GM12892 (cell line): ENCODE results near the gene PREX1.
"Not testable (repeated sequence)": the region's sequence is repeated elsewhere in the genome, so short reads cannot be mapped to it uniquely, and the experiment has no call there.

Experiments
- DNase-seq: peaks from one replicate; pipeline ENCODE4 v3.0.0; 2011; ENCODE audit not compliant: insufficient read length
- FAIRE-seq: peaks from 2 replicates; lab custom pipeline; 2011; peaks lifted over from hg19 to GRCh38; lab: Jason Lieb, UNC
- POLR2A ChIP-seq: IDR thresholded peaks from 2 replicates; pipeline ENCODE4 v1.6.1; 2011; ENCODE audit warnings: low read depth, low read length, control low read depth
- POLR2AphosphoS5 ChIP-seq: IDR thresholded peaks from 2 replicates; pipeline ENCODE4 v1.6.1; 2011; ENCODE audit warnings: low read depth, low read length, control low read depth
- TAF1 ChIP-seq: IDR thresholded peaks from 2 replicates; pipeline ENCODE4 v1.6.1; 2011; ENCODE audit warnings: low read depth, mild to moderate bottlenecking, control low read depth, low read length, borderline replicate concordance

Gene PREX1

DNA sequence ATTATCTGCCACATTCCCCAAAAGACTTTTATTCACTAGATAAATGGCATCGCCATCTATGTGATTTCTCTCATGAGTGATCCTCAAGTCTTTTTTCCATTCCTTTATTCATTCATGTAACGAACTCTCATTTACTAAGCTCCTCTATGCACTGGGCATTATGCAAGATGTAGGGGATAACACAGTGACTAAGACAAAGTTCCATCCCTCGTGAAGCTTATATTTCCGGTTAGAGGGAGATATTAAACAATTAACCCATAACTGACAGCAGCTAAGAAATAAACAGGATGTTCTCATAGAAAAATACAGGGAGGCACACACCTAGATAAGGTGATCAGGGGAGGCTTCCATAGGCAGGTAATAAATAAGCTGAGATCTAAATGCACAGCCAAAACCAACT lies 17.2 kb upstream of the PREX1 start:
- DNase-seq (no peak), FAIRE-seq (no peak)
- no peak for TF ChIP-seq POLR2A
- no peak for TF ChIP-seq POLR2AphosphoS5
- no peak for TF ChIP-seq TAF1

DNA sequence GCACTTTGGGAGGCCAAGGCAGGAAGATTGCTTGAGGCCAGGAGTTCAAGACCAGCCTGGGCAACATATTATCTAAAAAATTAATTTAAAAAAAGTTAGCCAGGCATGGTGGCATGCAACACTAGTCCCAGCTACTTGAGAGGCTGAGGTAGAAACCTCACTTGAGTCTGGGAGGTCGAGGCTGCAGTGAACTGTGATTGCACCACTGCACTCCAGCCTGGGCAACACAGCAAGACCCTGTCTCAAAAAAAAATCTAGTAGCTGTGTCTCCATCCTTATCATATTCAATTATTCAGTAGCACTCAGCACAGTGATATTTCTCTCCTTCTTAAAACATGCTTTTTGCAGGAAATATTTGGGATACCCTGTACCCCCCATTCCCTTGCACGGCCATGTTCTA lies 16.1 kb upstream of the PREX1 start:
- not testable (repeated sequence) for DNase-seq, FAIRE-seq

DNA sequence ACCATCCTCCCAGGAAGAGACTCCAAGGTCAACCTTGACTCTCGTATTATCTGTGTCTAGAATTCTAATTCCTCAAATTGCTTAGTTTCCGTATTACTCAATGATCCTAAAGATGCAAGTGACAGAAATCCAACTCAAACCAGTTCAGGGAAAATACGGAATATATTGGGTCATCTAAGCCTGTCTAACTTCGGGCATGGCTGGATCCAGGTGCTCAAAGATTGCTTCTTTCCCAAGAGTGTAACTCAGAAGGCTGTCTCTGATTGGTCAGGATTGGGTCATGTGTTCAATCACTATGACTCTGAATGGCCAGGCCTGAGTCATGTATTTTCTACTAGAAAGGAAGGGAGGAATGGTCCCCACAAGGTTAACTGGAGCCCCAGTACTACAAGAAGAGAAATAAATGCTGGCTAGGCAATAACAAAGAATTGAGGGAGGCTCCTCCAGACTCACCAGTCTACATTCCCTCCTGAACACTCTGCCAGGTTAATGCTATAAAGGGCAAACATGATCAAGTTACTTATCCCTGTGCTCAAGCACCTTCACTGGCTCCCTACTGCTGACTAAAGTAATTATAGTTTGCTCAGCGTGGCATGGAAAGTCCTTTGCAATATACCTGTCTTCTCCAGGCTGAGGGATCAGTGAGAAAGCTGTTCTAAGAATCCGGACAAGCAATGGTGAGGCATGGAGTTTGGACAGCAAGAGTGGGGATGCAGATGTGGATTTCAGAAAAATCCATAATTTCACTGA lies 15.4 kb upstream of the PREX1 start:
- no peak for DNase-seq
- FAIRE-seq: no peak
- no peak for TF ChIP-seq TAF1
- TF ChIP-seq POLR2AphosphoS5: no peak
- TF ChIP-seq POLR2A: no peak

DNA sequence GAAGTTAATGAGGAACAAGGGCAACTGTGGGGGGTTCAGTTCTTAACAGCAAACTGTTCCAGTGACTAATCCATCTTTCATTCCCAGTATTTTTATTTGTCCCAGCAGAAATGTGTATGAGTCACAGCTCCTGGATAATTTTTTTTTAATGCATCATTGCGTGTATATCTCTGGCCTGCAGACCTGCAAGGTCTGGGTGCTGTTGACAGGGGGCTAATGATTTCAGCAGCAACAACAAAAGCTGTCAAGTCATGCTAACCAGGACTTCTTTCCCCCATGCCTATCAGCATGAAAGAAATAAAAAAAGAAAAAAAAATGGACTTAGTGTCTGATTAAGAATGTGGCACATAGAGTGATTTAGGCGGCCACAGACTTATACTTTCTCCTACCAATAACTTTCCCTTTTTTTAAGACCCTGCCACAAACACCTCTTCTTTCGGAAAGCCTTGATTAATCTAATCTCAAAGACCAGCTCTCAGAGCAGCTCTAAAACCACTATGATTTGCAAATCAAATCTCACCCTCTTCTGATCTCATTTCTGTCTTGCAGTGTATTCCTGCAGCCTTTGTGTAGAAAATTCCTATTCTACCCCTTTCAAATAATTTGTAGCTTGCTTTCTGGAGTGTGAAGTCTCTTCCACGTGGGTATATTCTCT lies 14.2 kb upstream of the PREX1 start:
- DNase-seq (no peak), FAIRE-seq (no peak)
- TF ChIP-seq POLR2AphosphoS5: no peak
- no peak for TF ChIP-seq TAF1
- no peak for TF ChIP-seq POLR2A

DNA sequence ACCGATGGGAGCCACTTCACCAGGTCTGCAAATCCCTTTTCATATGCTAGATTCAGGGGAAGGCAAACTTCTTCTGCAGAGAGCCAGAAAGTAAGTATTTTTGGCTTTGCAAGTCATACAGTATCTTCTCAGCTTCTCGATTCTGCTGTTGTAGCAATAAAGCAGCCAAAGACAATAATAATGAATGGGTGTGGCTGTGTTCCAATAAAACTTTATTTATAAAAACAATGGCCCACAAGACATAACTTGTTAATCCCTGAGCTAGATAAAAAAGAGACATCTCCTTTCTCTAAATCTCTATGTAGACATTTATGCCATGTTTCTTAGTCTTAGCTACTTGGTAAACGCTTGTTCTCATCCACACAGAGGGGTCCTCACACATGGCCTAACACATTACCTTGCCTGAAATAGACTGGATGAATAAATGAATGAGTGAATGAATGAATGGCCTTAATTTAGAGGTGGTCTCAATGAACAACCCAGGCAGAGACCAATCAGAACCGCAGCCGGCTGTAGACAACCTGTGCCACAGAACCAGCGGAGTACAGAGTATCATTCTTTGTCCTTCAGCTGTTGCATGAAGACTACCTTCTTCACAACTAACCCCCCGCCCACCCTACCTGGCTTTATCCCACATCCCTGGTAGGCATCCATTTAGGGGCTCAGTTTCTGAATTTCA lies 13.5 kb upstream of the PREX1 start:
- TF ChIP-seq POLR2A (no peak), POLR2AphosphoS5 (no peak), TAF1 (no peak)
- FAIRE-seq (no peak), DNase-seq (no peak)

DNA sequence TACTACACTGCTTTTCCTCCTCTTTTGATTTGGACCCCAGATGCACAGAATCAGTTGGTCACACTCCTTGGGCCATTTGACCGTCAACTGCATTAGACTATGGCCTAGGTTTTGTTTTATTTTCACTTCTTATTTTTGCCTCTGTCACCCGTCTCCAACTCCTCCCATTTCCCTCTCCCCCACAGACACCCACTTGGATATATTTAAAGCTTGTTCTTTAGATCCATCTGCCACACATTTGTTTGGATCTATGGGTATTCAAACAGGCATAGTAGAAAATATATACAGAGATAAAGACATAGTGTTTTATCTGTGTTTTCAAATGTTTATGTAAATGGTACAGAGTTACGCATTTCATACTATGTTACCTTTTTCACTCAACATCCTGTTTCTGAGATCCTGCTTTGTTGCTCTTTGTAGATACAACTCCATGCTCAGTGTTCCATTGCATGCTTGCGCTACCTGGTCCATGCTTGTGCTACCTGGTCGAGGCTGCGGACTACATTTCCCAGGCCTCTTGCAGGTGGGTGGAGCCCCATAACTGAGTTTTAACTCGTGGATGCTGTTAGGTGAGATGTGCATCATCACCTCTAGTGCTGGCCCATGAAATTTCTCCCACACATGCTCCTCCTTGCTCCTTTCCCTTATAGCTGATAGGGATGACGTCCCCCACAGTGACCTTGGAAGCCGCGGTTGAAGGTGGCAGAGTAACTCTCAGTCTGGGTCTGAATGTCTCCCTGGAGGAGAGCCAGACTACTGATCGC lies 11.5 kb upstream of the PREX1 start:
- no peak for DNase-seq
- TF ChIP-seq POLR2AphosphoS5 (no peak), TAF1 (no peak), POLR2A (no peak)
- peak; percentile 81 for FAIRE-seq

DNA sequence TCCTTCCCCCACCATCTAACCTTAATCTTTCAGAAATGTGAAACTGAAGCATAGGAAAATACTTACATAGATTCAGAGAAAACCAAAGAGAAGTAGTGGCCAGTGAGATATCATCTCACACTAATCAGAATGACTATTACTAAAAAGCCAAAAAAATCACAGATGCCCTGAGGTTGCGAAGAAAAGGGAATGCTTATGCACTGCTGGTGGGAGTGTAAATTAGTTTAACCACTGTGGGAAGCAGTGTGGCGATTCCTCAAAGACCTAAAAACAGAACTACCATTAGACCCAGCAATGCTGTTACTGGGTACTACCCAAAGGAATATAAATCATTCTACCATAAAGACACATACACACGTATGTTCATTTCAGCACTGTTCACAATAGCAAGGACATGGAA lies 9.2 kb upstream of the PREX1 start:
- TF ChIP-seq TAF1 (no peak), POLR2A (no peak), POLR2AphosphoS5 (no peak)
- no peak for DNase-seq
- FAIRE-seq: no peak

DNA sequence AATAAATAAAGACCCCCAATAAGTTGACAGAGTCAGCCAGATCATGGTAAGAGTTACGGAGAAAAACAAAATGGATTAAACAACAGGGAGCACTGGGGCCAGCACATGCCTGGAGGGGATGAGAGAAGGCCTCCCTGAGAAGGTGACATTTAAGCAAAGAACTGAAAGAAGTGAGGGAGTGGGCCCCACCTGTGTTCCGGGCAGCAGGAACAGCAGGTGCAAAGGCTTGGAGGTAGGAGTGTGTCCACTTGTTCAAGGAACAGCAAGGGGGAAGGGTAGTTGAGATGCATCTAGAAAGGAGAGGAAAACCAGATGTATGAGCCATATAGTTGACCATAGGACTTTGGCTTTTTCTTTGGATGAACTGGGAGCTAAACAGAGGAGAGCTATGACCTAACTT lies 7.6 kb upstream of the PREX1 start:
- FAIRE-seq (no peak), DNase-seq (no peak)
- TF ChIP-seq POLR2A (no peak), TAF1 (no peak), POLR2AphosphoS5 (no peak)

DNA sequence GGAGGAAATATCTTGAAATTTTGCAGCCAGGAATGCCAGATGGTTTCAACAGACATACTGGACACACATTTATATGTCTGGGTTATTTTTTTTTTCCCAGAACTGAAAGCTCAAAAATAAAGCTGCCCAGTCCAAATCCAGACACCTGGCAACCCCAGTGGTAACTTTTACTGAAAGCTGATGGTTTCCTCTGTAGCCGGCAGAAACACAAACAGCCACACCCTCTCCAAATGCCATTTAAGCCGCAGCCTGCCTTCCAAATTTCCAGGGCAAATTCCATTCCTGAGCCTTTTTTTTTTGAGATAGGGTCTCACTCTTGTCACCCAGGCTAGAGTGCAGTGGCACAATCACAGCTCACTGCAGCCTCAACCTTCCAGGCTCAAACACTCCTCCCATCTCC lies 6.5 kb upstream of the PREX1 start:
- FAIRE-seq: no peak
- TF ChIP-seq POLR2A: no peak
- no peak for TF ChIP-seq TAF1
- TF ChIP-seq POLR2AphosphoS5: no peak
- no peak for DNase-seq

DNA sequence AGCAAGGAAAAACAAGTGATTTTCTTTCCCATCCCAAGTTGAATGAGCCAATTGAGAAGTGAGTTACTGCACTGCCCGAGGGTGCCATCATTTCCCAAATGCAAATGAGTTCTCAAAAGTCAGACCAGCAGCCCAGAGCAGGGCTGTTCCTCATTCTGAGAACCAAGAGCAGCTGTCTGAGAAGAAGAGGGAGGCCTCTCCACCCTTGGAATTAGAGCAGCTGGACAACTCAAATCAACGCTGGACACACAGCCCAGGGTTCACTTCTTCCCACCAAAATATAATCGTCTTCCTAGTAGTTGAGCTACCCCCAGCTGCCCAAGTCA lies 4.6 kb upstream of the PREX1 start:
- FAIRE-seq (peak; percentile 67), DNase-seq (no peak)
- TF ChIP-seq TAF1 (no peak), POLR2AphosphoS5 (no peak; the same call in 1 of the 2 replicates), POLR2A (no peak; the same call in 1 of the 2 replicates)

DNA sequence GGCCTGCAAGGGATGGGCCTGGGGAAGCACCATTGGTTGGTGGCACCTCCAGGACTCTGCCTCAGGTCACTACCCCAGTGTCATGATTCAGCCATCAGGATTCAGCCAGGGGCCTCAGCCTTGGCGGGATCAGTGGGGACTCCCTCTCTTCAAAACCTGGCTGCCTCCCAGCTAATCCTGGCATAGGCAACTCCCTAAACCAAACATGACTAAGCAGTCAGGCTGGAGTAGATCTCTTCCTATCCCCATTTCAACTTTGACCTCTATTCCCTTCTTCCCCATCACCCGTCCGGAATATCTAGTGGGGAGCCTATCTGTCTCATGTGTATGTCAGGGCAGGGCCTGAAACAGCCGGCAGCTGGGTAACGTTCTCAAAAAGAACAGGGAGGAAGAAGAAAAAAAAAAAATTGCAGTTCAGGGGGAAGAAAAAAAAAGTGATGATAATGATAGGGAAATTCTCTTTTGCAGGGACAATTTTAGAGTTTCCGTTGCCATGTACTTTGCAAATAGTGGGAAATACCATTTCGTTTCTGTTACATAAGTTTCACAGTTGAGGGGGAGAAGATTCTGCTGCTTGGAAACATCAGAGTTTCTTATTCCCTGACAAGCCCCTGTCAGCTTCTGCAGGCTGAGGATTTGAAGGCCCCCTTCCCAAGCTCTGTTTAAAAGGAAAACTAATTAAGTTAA lies 4.1 kb upstream of the PREX1 start:
- DNase-seq (no peak), FAIRE-seq (no peak)
- TF ChIP-seq POLR2AphosphoS5: no peak
- TF ChIP-seq POLR2A: peak; percentile 8; the same call in 1 of the 2 replicates
